Glutamatergic neuron (in vitro differentiated cells): ENCODE measurements around the gene CLIP4. TPM values are rescaled to one million over a fixed set of nuclear protein-coding genes. Genes with fewer than 3 reads are reported as not detected.

Experiments used
- DNase-seq: peaks from one replicate; pipeline ENCODE4 v3.0.0; 2022
- H3K27ac Mint-ChIP-seq: one replicate; pipeline ENCODE4 v1.8.0; 2020; ENCODE audit warnings: mild to moderate bottlenecking, mixed read lengths, inconsistent platforms; ENCODE audit not compliant: unreplicated experiment
- H3K27me3 Mint-ChIP-seq: one replicate; pipeline ENCODE4 v1.8.0; 2020; ENCODE audit warnings: mild to moderate bottlenecking, moderate library complexity, mixed read lengths, inconsistent platforms; ENCODE audit not compliant: unreplicated experiment
- H3K36me3 Mint-ChIP-seq: one replicate; pipeline ENCODE4 v1.8.0; 2020; ENCODE audit warnings: mild to moderate bottlenecking, mixed read lengths, inconsistent platforms; ENCODE audit not compliant: unreplicated experiment
- H3K4me1 Mint-ChIP-seq: one replicate; pipeline ENCODE4 v1.8.0; 2020; ENCODE audit warnings: mild to moderate bottlenecking, low read depth, mixed read lengths, inconsistent platforms; ENCODE audit not compliant: unreplicated experiment
- H3K4me3 Mint-ChIP-seq: one replicate; pipeline ENCODE4 v1.8.0; 2020; ENCODE audit warnings: mild to moderate bottlenecking, mixed read lengths, inconsistent platforms; ENCODE audit not compliant: unreplicated experiment
- H3K9me3 Mint-ChIP-seq: one replicate; pipeline ENCODE4 v1.8.0; 2020; ENCODE audit warnings: mild to moderate bottlenecking, moderate library complexity, mixed read lengths, inconsistent platforms; ENCODE audit not compliant: unreplicated experiment
- CTCF ChIP-seq: fragments of 200-600 bp; sonication (generic); IDR thresholded peaks from one replicate; pipeline ENCODE4 v1.5.0; 2021; ENCODE audit not compliant: partially characterized antibody, unreplicated experiment
- total RNA-seq: library from RNA; stranded (reverse); fragmentation: NEBNext Ultra II Directional; extraction: Animal tissue kit (Norgen Biotek cat#: 25700); gene quantifications from one replicate; pipeline ENCODE4 v1.2.1, GENCODE V29; 2021; ENCODE audit not compliant: unreplicated experiment

CLIP4 gene
- total RNA-seq, 1 donor from 2014 or later: 3.3 TPM

- no peaks in the 10 kb centered on the region for H3K27me3 Mint-ChIP-seq
- H3K9me3 Mint-ChIP-seq: peaks cover 7% of the 10 kb centered on the region
- TF ChIP-seq CTCF: no peak
- no peak within 1 kb of the TSS for H3K4me3 Mint-ChIP-seq
- peaks cover 4% of the 10 kb centered on the region for H3K36me3 Mint-ChIP-seq
- H3K27ac Mint-ChIP-seq: peak within 1 kb of the TSS; percentile 79
- DNase-seq: no peak
- peaks cover 17% of the 10 kb centered on the region for H3K4me1 Mint-ChIP-seq
These were observed 40.8 kb upstream of the CLIP4 start, which contains the start of gene PCARE for GRCh38 chr2:29074411-29074810. Gene PCARE, minus strand, starts transcription at chr2:29074523. Its CDS starts 262 bp downstream, at chr2:29074261.

- peaks cover 8% of the 10 kb centered on the region for H3K36me3 Mint-ChIP-seq
- TF ChIP-seq CTCF: no peak
- peaks cover 11% of the 10 kb centered on the region for H3K9me3 Mint-ChIP-seq
- H3K27me3 Mint-ChIP-seq: no peaks in the 10 kb centered on the region
- no peak overlapping the region for H3K27ac Mint-ChIP-seq
- DNase-seq: no peak
- peaks cover 17% of the 10 kb centered on the region for H3K4me1 Mint-ChIP-seq
- H3K4me3 Mint-ChIP-seq: no peak overlapping the region
These were observed 39.1 kb upstream of the CLIP4 start for GRCh38 chr2:29075894-29076705.

- Mint-ChIP-seq H3K27ac (no peak overlapping the region), H3K9me3 (peaks cover 7% of the 10 kb centered on the region), H3K27me3 (no peaks in the 10 kb centered on the region), H3K4me1 (peaks cover 7% of the 10 kb centered on the region), H3K4me3 (no peak overlapping the region), H3K36me3 (peaks cover 5% of the 10 kb centered on the region)
- DNase-seq: no peak
- TF ChIP-seq CTCF: no peak
These were observed 35.3 kb upstream of the CLIP4 start for GRCh38 chr2:29079887-29080286.

- peaks cover 7% of the 10 kb centered on the region for H3K9me3 Mint-ChIP-seq
- H3K36me3 Mint-ChIP-seq: peaks cover 5% of the 10 kb centered on the region
- H3K27ac Mint-ChIP-seq: no peak overlapping the region
- TF ChIP-seq CTCF: no peak
- H3K27me3 Mint-ChIP-seq: no peaks in the 10 kb centered on the region
- no peak for DNase-seq
- H3K4me1 Mint-ChIP-seq: peaks cover 7% of the 10 kb centered on the region
- no peak overlapping the region for H3K4me3 Mint-ChIP-seq
These were observed 34.1 kb upstream of the CLIP4 start for GRCh38 chr2:29080886-29081743.
